Stimulated activated CD8-positive, alpha-beta memory T cell treated with anti-CD3 and anti-CD28 coated beads, Interleukin-4, amount 100 ng/mL, for 48 hours (primary cell): ENCODE results near the gene HPCAL4.
A peak's percentile ranks its signal among the peaks of the same experiment; 100 is the strongest.

Source experiments
- DNase-seq: peaks from one replicate; pipeline ENCODE4 v3.0.0-alpha.2; 2020

Gene HPCAL4

GRCh38 chr1:39673215-39673614 is 18.0 kb downstream of the HPCAL4 start:
- no peak for DNase-seq

- DNase-seq, result peak; percentile 52
These were observed 18.7 kb downstream of the HPCAL4 start for GRCh38 chr1:39672551-39672947.

GRCh38 chr1:39671793-39672550 is 19.3 kb downstream of the HPCAL4 start, which contains the start of gene NT5C1A:
TSS of gene NT5C1A (minus strand) at chr1:39672107. CDS start at chr1:39672038, 69 bp downstream.
- peak; percentile 36 for DNase-seq

GRCh38 chr1:39671433-39671792 is 19.8 kb downstream of the HPCAL4 start:
- DNase-seq, result no peak

- no peak for DNase-seq
These were observed 20.5 kb downstream of the HPCAL4 start for GRCh38 chr1:39670689-39671088.

- no peak for DNase-seq
These were observed 22.3 kb downstream of the HPCAL4 start for GRCh38 chr1:39668894-39669293.

- no peak for DNase-seq
These were observed 23.1 kb downstream of the HPCAL4 start for GRCh38 chr1:39668111-39668510.

- peak; percentile 64 for DNase-seq
These were observed 24.5 kb downstream of the HPCAL4 start for GRCh38 chr1:39666772-39667171.

GRCh38 chr1:39663559-39663958 is 27.7 kb downstream of the HPCAL4 start:
- DNase-seq, result no peak

GRCh38 chr1:39662861-39663260 is 28.4 kb downstream of the HPCAL4 start:
- DNase-seq, result no peak

GRCh38 chr1:39659538-39659937 is 31.7 kb downstream of the HPCAL4 start:
- DNase-seq, result no peak

- no peak for DNase-seq
These were observed 32.1 kb downstream of the HPCAL4 start for GRCh38 chr1:39659110-39659509.

- peak; percentile 80 for DNase-seq
These were observed 33.2 kb downstream of the HPCAL4 start for GRCh38 chr1:39657923-39658485.

GRCh38 chr1:39657402-39657801 is 33.8 kb downstream of the HPCAL4 start:
- DNase-seq, result no peak

- no peak for DNase-seq
These were observed 34.8 kb downstream of the HPCAL4 start for GRCh38 chr1:39656391-39656790.

GRCh38 chr1:39655578-39656268 is 35.5 kb downstream of the HPCAL4 start:
- no peak for DNase-seq

GRCh38 chr1:39654291-39654690 is 36.9 kb downstream of the HPCAL4 start:
- DNase-seq, result no peak

GRCh38 chr1:39653546-39654031 is 37.6 kb downstream of the HPCAL4 start:
- peak; percentile 82 for DNase-seq

- no peak for DNase-seq
These were observed 38.7 kb downstream of the HPCAL4 start for GRCh38 chr1:39652554-39652953.

- DNase-seq, result no peak
These were observed 39.1 kb downstream of the HPCAL4 start for GRCh38 chr1:39652105-39652504.

GRCh38 chr1:39650431-39650830 is 40.8 kb downstream of the HPCAL4 start:
- no peak for DNase-seq

GRCh38 chr1:39649636-39650185 is 41.5 kb downstream of the HPCAL4 start:
- DNase-seq, result no peak

- no peak for DNase-seq
These were observed 42.7 kb downstream of the HPCAL4 start for GRCh38 chr1:39648496-39648895.

- DNase-seq, result no peak
These were observed 44.0 kb downstream of the HPCAL4 start for GRCh38 chr1:39647247-39647646.
